HUES64 (cell line): ENCODE results near the gene FRMPD4.

Source experiments
- H3K27ac ChIP-seq: 2 replicates; pipeline ENCODE4 v1.7.0; 2013; ENCODE audit warnings: low read depth, low read length, inconsistent platforms
- H3K27me3 ChIP-seq: 2 replicates; pipeline ENCODE4 v1.6.1; 2013; ENCODE audit warnings: mild to moderate bottlenecking, low read length; ENCODE audit not compliant: insufficient read depth
- H3K36me3 ChIP-seq: 2 replicates; pipeline ENCODE4 v1.6.1; 2013; ENCODE audit warnings: mild to moderate bottlenecking, low read length; ENCODE audit not compliant: insufficient read depth
- H3K4me1 ChIP-seq: 2 replicates; pipeline ENCODE4 v1.6.1; 2013; ENCODE audit warnings: mild to moderate bottlenecking, low read length, moderate library complexity; ENCODE audit not compliant: insufficient read depth
- H3K4me3 ChIP-seq: 2 replicates; pipeline ENCODE4 v1.5.1; 2013; ENCODE audit warnings: mild to moderate bottlenecking, low read length, moderate library complexity
- H3K9ac ChIP-seq: 2 replicates; pipeline ENCODE4 v1.6.1; 2013; ENCODE audit warnings: mild to moderate bottlenecking, low read depth, low read length
- H3K9me3 ChIP-seq: 2 replicates; pipeline ENCODE4 v1.6.1; 2013; ENCODE audit warnings: low read depth, low read length; ENCODE audit not compliant: insufficient read depth
- WGBS: fragments of 150-250, 120-280 bp; methylation state at CpG from one replicate; pipeline ENCODE4 v1.1.7; 2013; ENCODE audit warnings: missing lambda C conversion rate; 5-methylcytosine and 5-hydroxymethylcytosine counted together

The FRMPD4 gene

GRCh38 chrX:12672367-12673106 is 534.3 kb downstream of the FRMPD4 start:
- Histone ChIP-seq H3K27me3 (no peaks in the 10 kb centered on the region), H3K4me1 (no peaks in the 10 kb centered on the region), H3K9me3 (no peaks in the 10 kb centered on the region), H3K27ac (no peak overlapping the region), H3K9ac (no peak overlapping the region), H3K4me3 (no peak overlapping the region), H3K36me3 (no peaks in the 10 kb centered on the region)
- WGBS, result 90% methylated on average over 3 of the region's 3 CpGs

- no peak overlapping the region for H3K9ac ChIP-seq
- H3K36me3 ChIP-seq, result no peaks in the 10 kb centered on the region
- H3K4me3 ChIP-seq, result no peak overlapping the region
- no peak overlapping the region for H3K27ac ChIP-seq
- H3K4me1 ChIP-seq, result no peaks in the 10 kb centered on the region
- no peaks in the 10 kb centered on the region for H3K27me3 ChIP-seq
- WGBS, result 100% methylated on average over 1 of the region's 2 CpGs
- no peaks in the 10 kb centered on the region for H3K9me3 ChIP-seq
Measured at GRCh38 chrX:12673487-12673886, 535.2 kb downstream of the FRMPD4 start.

GRCh38 chrX:12679522-12679921 is 541.2 kb downstream of the FRMPD4 start:
- Histone ChIP-seq H3K9ac (no peak overlapping the region), H3K27ac (no peak overlapping the region), H3K9me3 (no peaks in the 10 kb centered on the region), H3K4me1 (no peaks in the 10 kb centered on the region), H3K27me3 (no peaks in the 10 kb centered on the region), H3K4me3 (no peak overlapping the region), H3K36me3 (no peaks in the 10 kb centered on the region)
- WGBS, result 87% methylated on average over 1 of the region's 1 CpG

GRCh38 chrX:12681047-12681446 is 542.8 kb downstream of the FRMPD4 start:
- Histone ChIP-seq H3K27ac (no peak overlapping the region), H3K4me1 (no peaks in the 10 kb centered on the region), H3K9ac (no peak overlapping the region), H3K9me3 (no peaks in the 10 kb centered on the region), H3K27me3 (no peaks in the 10 kb centered on the region), H3K36me3 (no peaks in the 10 kb centered on the region), H3K4me3 (no peak overlapping the region)
- 95% methylated on average over 6 of the region's 7 CpGs for WGBS

- no peaks in the 10 kb centered on the region for H3K4me1 ChIP-seq
- H3K9me3 ChIP-seq, result no peaks in the 10 kb centered on the region
- H3K9ac ChIP-seq, result no peak overlapping the region
- no peaks in the 10 kb centered on the region for H3K36me3 ChIP-seq
- no peaks in the 10 kb centered on the region for H3K27me3 ChIP-seq
- H3K4me3 ChIP-seq, result no peak overlapping the region
- WGBS, result 92% methylated on average over 2 of the region's 2 CpGs
- H3K27ac ChIP-seq, result no peak overlapping the region
Measured at GRCh38 chrX:12685541-12685940, 547.3 kb downstream of the FRMPD4 start.

- no peak overlapping the region for H3K9ac ChIP-seq
- no peak overlapping the region for H3K4me3 ChIP-seq
- no peaks in the 10 kb centered on the region for H3K9me3 ChIP-seq
- no peaks in the 10 kb centered on the region for H3K36me3 ChIP-seq
- no peak overlapping the region for H3K27ac ChIP-seq
- no peaks in the 10 kb centered on the region for H3K27me3 ChIP-seq
- H3K4me1 ChIP-seq, result no peaks in the 10 kb centered on the region
Measured at GRCh38 chrX:12686331-12686730, 548.1 kb downstream of the FRMPD4 start.

GRCh38 chrX:12690646-12691045 is 552.4 kb downstream of the FRMPD4 start:
- H3K27me3 ChIP-seq, result no peaks in the 10 kb centered on the region
- no peaks in the 10 kb centered on the region for H3K9me3 ChIP-seq
- WGBS, result 100% methylated on average over 2 of the region's 3 CpGs
- H3K9ac ChIP-seq, result no peak overlapping the region
- no peak overlapping the region for H3K4me3 ChIP-seq
- no peaks in the 10 kb centered on the region for H3K36me3 ChIP-seq
- no peak overlapping the region for H3K27ac ChIP-seq
- H3K4me1 ChIP-seq, result no peaks in the 10 kb centered on the region

- Histone ChIP-seq H3K27ac (no peak overlapping the region), H3K9me3 (no peaks in the 10 kb centered on the region), H3K4me1 (no peaks in the 10 kb centered on the region), H3K9ac (no peak overlapping the region), H3K4me3 (no peak overlapping the region), H3K27me3 (no peaks in the 10 kb centered on the region), H3K36me3 (no peaks in the 10 kb centered on the region)
- 83% methylated on average over 2 of the region's 2 CpGs for WGBS
Measured at GRCh38 chrX:12693754-12694153, 555.5 kb downstream of the FRMPD4 start.

GRCh38 chrX:12700745-12701144 is 562.5 kb downstream of the FRMPD4 start:
- Histone ChIP-seq H3K27me3 (no peaks in the 10 kb centered on the region), H3K4me3 (no peak overlapping the region), H3K9me3 (no peaks in the 10 kb centered on the region), H3K27ac (no peak overlapping the region), H3K4me1 (no peaks in the 10 kb centered on the region), H3K36me3 (no peaks in the 10 kb centered on the region), H3K9ac (no peak overlapping the region)
- WGBS, result 88% methylated on average over 4 of the region's 4 CpGs

GRCh38 chrX:12701628-12702027 is 563.4 kb downstream of the FRMPD4 start:
- Histone ChIP-seq H3K4me3 (no peak overlapping the region), H3K9ac (no peak overlapping the region), H3K27ac (no peak overlapping the region), H3K36me3 (no peaks in the 10 kb centered on the region), H3K9me3 (no peaks in the 10 kb centered on the region), H3K27me3 (no peaks in the 10 kb centered on the region), H3K4me1 (no peaks in the 10 kb centered on the region)
- WGBS, result 38% methylated on average over 18 of the region's 18 CpGs

GRCh38 chrX:12702509-12703091 is 564.3 kb downstream of the FRMPD4 start:
- Histone ChIP-seq H3K4me3 (no peak overlapping the region), H3K27me3 (no peaks in the 10 kb centered on the region), H3K4me1 (no peaks in the 10 kb centered on the region), H3K9ac (no peak overlapping the region), H3K9me3 (no peaks in the 10 kb centered on the region), H3K36me3 (no peaks in the 10 kb centered on the region), H3K27ac (no peak overlapping the region)
- 90% methylated on average over 3 of the region's 3 CpGs for WGBS

GRCh38 chrX:12704706-12705105 is 566.4 kb downstream of the FRMPD4 start:
- no peaks in the 10 kb centered on the region for H3K4me1 ChIP-seq
- H3K9me3 ChIP-seq, result no peaks in the 10 kb centered on the region
- H3K36me3 ChIP-seq, result no peaks in the 10 kb centered on the region
- no peaks in the 10 kb centered on the region for H3K27me3 ChIP-seq
- no peak overlapping the region for H3K9ac ChIP-seq
- no peak overlapping the region for H3K27ac ChIP-seq
- H3K4me3 ChIP-seq, result no peak overlapping the region
- 94% methylated on average over 6 of the region's 7 CpGs for WGBS
